Activated naive CD4-positive, alpha-beta T cell treated with anti-CD3 and anti-CD28 coated beads, Interleukin-2, amount 10 ng/mL, durations not matched to agents 7 days and 5 days (primary cell): ENCODE measurements around the gene TMEM150A.

Experiments used
- CTCF ChIA-PET: fragments of 350-600 bp; sonication (Branson Sonifier 250); formaldehyde crosslinking; loops from one replicate; lab custom pipeline; 2021; ENCODE audit warnings: antibody characterized with exemption; lab: Charles Lee
- DNase-seq: peaks from one replicate; pipeline ENCODE4 v3.0.0-alpha.2; 2020
- H3K27ac Mint-ChIP-seq: one replicate; pipeline ENCODE4 v1.8.0; 2021; ENCODE audit warnings: mild to moderate bottlenecking, moderate library complexity, mixed read lengths
- H3K27me3 Mint-ChIP-seq: one replicate; pipeline ENCODE4 v1.8.0; 2021; ENCODE audit warnings: mild to moderate bottlenecking, mixed read lengths
- H3K36me3 Mint-ChIP-seq: one replicate; pipeline ENCODE4 v1.8.0; 2021; ENCODE audit warnings: mixed read lengths
- H3K4me1 Mint-ChIP-seq: one replicate; pipeline ENCODE4 v1.8.0; 2021; ENCODE audit warnings: mixed read lengths
- H3K4me3 Mint-ChIP-seq: one replicate; pipeline ENCODE4 v1.8.0; 2021; ENCODE audit warnings: mild to moderate bottlenecking, moderate library complexity, mixed read lengths
- H3K9me3 Mint-ChIP-seq: one replicate; pipeline ENCODE4 v1.8.0; 2021; ENCODE audit warnings: mixed read lengths

The TMEM150A gene

GRCh38 chr2:85583667-85584353, 18.7 kb downstream of the TMEM150A start:
- Mint-ChIP-seq H3K9me3 (no peaks in the 10 kb centered on the region), H3K36me3 (peaks cover 35% of the 10 kb centered on the region), H3K4me3 (peak overlapping the region; percentile 85), H3K27me3 (no peaks in the 10 kb centered on the region), H3K27ac (peak overlapping the region; percentile 93), H3K4me1 (peaks cover 74% of the 10 kb centered on the region)
- CTCF ChIA-PET, result interaction anchor here (1.0 kb wide), 1 partner anchor 53 kb away, joined by 3 read pairs; no protein-coding TSS in a partner anchor
- DNase-seq, result peak; percentile 68

- Mint-ChIP-seq H3K27me3 (no peaks in the 10 kb centered on the region), H3K36me3 (peaks cover 36% of the 10 kb centered on the region), H3K9me3 (no peaks in the 10 kb centered on the region), H3K27ac (peak overlapping the region; percentile 76), H3K4me1 (peaks cover 72% of the 10 kb centered on the region), H3K4me3 (peak overlapping the region; percentile 20)
- DNase-seq, result no peak
- CTCF ChIA-PET, result no interaction called here
Observed at GRCh38 chr2:85582492-85582891, 20.0 kb downstream of the TMEM150A start.

- CTCF ChIA-PET, result no interaction called here
- H3K4me3 Mint-ChIP-seq, result no peak overlapping the region
- H3K36me3 Mint-ChIP-seq, result peaks cover 33% of the 10 kb centered on the region
- no peak overlapping the region for H3K27ac Mint-ChIP-seq
- H3K4me1 Mint-ChIP-seq, result peaks cover 61% of the 10 kb centered on the region
- H3K27me3 Mint-ChIP-seq, result peaks cover 14% of the 10 kb centered on the region
- no peak for DNase-seq
- no peaks in the 10 kb centered on the region for H3K9me3 Mint-ChIP-seq
Observed at GRCh38 chr2:85580206-85580605, 22.3 kb downstream of the TMEM150A start.

- Mint-ChIP-seq H3K4me1 (peaks cover 56% of the 10 kb centered on the region), H3K27ac (peak overlapping the region; percentile 86), H3K9me3 (no peaks in the 10 kb centered on the region), H3K4me3 (peak overlapping the region; percentile 95), H3K36me3 (peaks cover 30% of the 10 kb centered on the region), H3K27me3 (peaks cover 19% of the 10 kb centered on the region)
- no peak for DNase-seq
- CTCF ChIA-PET, result interaction anchor here (0.6 to 1.1 kb wide), 3 partner anchors 15 to 26 kb away, joined by 3 read pairs; no protein-coding TSS in a partner anchor
Observed at GRCh38 chr2:85579266-85579935, 23.1 kb downstream of the TMEM150A start.

GRCh38 chr2:85578243-85579180, 24.0 kb downstream of the TMEM150A start:
- Mint-ChIP-seq H3K4me1 (peaks cover 50% of the 10 kb centered on the region), H3K36me3 (peaks cover 28% of the 10 kb centered on the region), H3K27me3 (peaks cover 19% of the 10 kb centered on the region), H3K9me3 (no peaks in the 10 kb centered on the region), H3K27ac (peak overlapping the region; percentile 86), H3K4me3 (peak overlapping the region; percentile 95)
- DNase-seq, result peak; percentile 45
- CTCF ChIA-PET, result interaction anchor here (1.1 to 1.6 kb wide), 3 partner anchors 16 to 158 kb away, joined by 3 to 7 read pairs (median 3); no protein-coding TSS in a partner anchor

- no peaks in the 10 kb centered on the region for H3K9me3 Mint-ChIP-seq
- CTCF ChIA-PET, result interaction anchor here (0.6 to 1.6 kb wide), 3 partner anchors 16 to 157 kb away, joined by 3 to 7 read pairs (median 3); no protein-coding TSS in a partner anchor
- peaks cover 22% of the 10 kb centered on the region for H3K36me3 Mint-ChIP-seq
- H3K4me3 Mint-ChIP-seq, result peak within 1 kb of the TSS; percentile 95
- H3K27ac Mint-ChIP-seq, result peak within 1 kb of the TSS; percentile 86
- H3K27me3 Mint-ChIP-seq, result peaks cover 27% of the 10 kb centered on the region
- peaks cover 42% of the 10 kb centered on the region for H3K4me1 Mint-ChIP-seq
- DNase-seq, result peak; percentile 80
Observed at GRCh38 chr2:85577386-85578242, 24.9 kb downstream of the TMEM150A start, which contains the start of gene VAMP8. Gene VAMP8, plus strand, starts transcription at chr2:85577586. Its CDS starts 61 bp downstream, at chr2:85577647.

GRCh38 chr2:85577063-85577385, 25.5 kb downstream of the TMEM150A start:
- H3K4me3 Mint-ChIP-seq, result peak overlapping the region; percentile 95
- H3K4me1 Mint-ChIP-seq, result peaks cover 40% of the 10 kb centered on the region
- no peak for DNase-seq
- peaks cover 19% of the 10 kb centered on the region for H3K36me3 Mint-ChIP-seq
- no peaks in the 10 kb centered on the region for H3K9me3 Mint-ChIP-seq
- H3K27ac Mint-ChIP-seq, result peak overlapping the region; percentile 86
- H3K27me3 Mint-ChIP-seq, result peaks cover 33% of the 10 kb centered on the region
- CTCF ChIA-PET, result interaction anchor here (0.6 to 1.6 kb wide), 3 partner anchors 15 to 156 kb away, joined by 3 to 7 read pairs (median 3); no protein-coding TSS in a partner anchor

- Mint-ChIP-seq H3K27ac (no peak overlapping the region), H3K9me3 (no peaks in the 10 kb centered on the region), H3K36me3 (peaks cover 12% of the 10 kb centered on the region), H3K27me3 (peaks cover 46% of the 10 kb centered on the region), H3K4me1 (peaks cover 33% of the 10 kb centered on the region), H3K4me3 (no peak overlapping the region)
- DNase-seq, result no peak
- CTCF ChIA-PET, result interaction anchor here (1.3 kb wide), 1 partner anchor 20 kb away, joined by 4 read pairs; the partner anchor contains the start of gene RNF181
Observed at GRCh38 chr2:85575739-85576138, 26.8 kb downstream of the TMEM150A start.

GRCh38 chr2:85566265-85566664, 36.2 kb downstream of the TMEM150A start:
- CTCF ChIA-PET, result no interaction called here

GRCh38 chr2:85564144-85564563, 38.3 kb downstream of the TMEM150A start:
- CTCF ChIA-PET, result no interaction called here
- Mint-ChIP-seq H3K4me1 (peaks cover 36% of the 10 kb centered on the region), H3K4me3 (no peak overlapping the region), H3K27me3 (peaks cover 17% of the 10 kb centered on the region), H3K36me3 (peaks cover 1% of the 10 kb centered on the region), H3K9me3 (no peaks in the 10 kb centered on the region), H3K27ac (no peak overlapping the region)
- no peak for DNase-seq

More at GRCh38 chr2:85566265-85566664, 36.2 kb downstream of the TMEM150A start:
- Mint-ChIP-seq H3K4me3 (no peak overlapping the region), H3K27ac (no peak overlapping the region), H3K36me3 (peaks cover 1% of the 10 kb centered on the region), H3K27me3 (peaks cover 38% of the 10 kb centered on the region), H3K9me3 (no peaks in the 10 kb centered on the region), H3K4me1 (peaks cover 17% of the 10 kb centered on the region)
- DNase-seq, result no peak

GRCh38 chr2:85561280-85562212, 41.0 kb downstream of the TMEM150A start, which contains the start of gene GGCX:
Gene GGCX, minus strand, starts transcription at chr2:85561493. Its CDS starts 65 bp downstream, at chr2:85561428.
- peaks cover 4% of the 10 kb centered on the region for H3K36me3 Mint-ChIP-seq
- CTCF ChIA-PET, result interaction anchor here (0.7 to 3.9 kb wide), 4 partner anchors 11 to 141 kb away, joined by 3 to 33 read pairs (median 5); partner anchors contain the start of gene VAMP8
- peaks cover 9% of the 10 kb centered on the region for H3K27me3 Mint-ChIP-seq
- H3K4me3 Mint-ChIP-seq, result peak within 1 kb of the TSS; percentile 98
- no peaks in the 10 kb centered on the region for H3K9me3 Mint-ChIP-seq
- peak within 1 kb of the TSS; percentile 97 for H3K27ac Mint-ChIP-seq
- DNase-seq, result peak; percentile 97
- peaks cover 40% of the 10 kb centered on the region for H3K4me1 Mint-ChIP-seq

- H3K4me1 Mint-ChIP-seq, result peaks cover 40% of the 10 kb centered on the region
- H3K36me3 Mint-ChIP-seq, result peaks cover 6% of the 10 kb centered on the region
- peaks cover 9% of the 10 kb centered on the region for H3K27me3 Mint-ChIP-seq
- H3K9me3 Mint-ChIP-seq, result no peaks in the 10 kb centered on the region
- H3K4me3 Mint-ChIP-seq, result peak overlapping the region; percentile 98
- CTCF ChIA-PET, result interaction anchor here (0.6 to 3.9 kb wide), 4 partner anchors 11 to 140 kb away, joined by 3 to 33 read pairs (median 5); no protein-coding TSS in a partner anchor
- DNase-seq, result no peak
- peak overlapping the region; percentile 97 for H3K27ac Mint-ChIP-seq
Observed at GRCh38 chr2:85560812-85561279, 41.7 kb downstream of the TMEM150A start.
